ENCODE data around the gene CRIM1. TPM values are rescaled to one million over a fixed set of nuclear protein-coding genes. Genes with fewer than 3 reads are reported as not detected.

CRIM1 gene
- total and polyA plus RNA-seq, 4 donors, result 2.2 to 22.1 (median 9.6) TPM

DNA sequence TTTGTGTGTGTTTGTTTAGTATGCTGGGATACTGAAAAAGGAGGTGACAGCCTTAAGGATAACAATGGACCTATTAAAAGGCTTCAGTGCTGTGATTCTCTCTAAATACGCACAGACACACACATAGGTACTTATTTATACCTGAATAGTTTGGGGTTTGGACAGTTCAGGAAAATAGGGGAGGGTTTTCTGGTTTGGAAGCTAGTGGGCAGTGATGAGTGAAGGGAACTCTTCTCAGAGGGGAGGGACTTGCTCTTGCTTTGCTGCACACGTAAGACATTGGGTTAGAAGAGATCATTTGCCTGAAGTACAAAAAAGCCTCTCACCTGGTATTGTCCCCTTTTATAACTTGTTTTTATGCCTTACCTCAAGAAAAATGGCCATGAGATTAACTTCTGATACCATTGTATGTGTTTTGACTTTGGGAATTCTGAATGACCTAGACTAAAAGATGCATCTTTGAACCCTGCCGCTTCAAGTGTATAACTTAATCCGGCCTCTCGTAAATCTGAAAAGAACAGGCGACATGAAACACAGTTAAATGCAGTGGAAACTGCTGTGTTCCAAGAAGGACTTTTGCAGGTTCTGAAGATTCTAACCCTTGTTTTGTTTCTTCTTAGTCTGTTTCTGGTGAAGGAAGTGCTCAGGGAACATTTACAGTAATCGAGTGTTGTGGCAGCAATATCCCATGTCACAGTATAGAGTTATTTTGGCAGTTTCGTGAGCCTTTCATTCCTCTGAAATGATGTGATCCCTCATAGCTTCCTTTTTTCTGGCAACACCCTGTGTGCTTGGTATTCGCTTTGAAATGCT is 2.5 kb downstream of the CRIM1 start:
- peak overlapping the region in 1 of 2 donors; percentile 45 for H3K9ac ChIP-seq (ENCODE audit: low read depth in 1 of 2, low read length in 2 of 2)
- H3K27ac ChIP-seq (ENCODE audit: low read depth in 1 of 2, low read length in 2 of 2), result peak overlapping the region; percentile 62 to 64
- H3K27me3 ChIP-seq (ENCODE audit: control insufficient read depth in 4 of 4, insufficient read depth in 4 of 4, low read length in 3 of 4), result no peaks in the 10 kb centered on the region
- 38% methylated on average over 9 of the region's 9 CpGs for WGBS
- peaks cover 11 to 25% (median 17%) of the 10 kb centered on the region in 4 donors for H3K4me1 ChIP-seq (ENCODE audit: control insufficient read depth in 4 of 4, insufficient read depth in 4 of 4, low read length in 3 of 4)
- no peak for DNase-seq (ENCODE audit: low spot score)
- H3K36me3 ChIP-seq (ENCODE audit: control insufficient read depth in 4 of 4, insufficient read depth in 3 of 4, low read depth in 1 of 4, low read length in 3 of 4), result no peaks in the 10 kb centered on the region
- TF ChIP-seq RAD21 (IDR thresholded peaks at IDR 0.05) (peak; percentile 28 to 30), JUND (IDR thresholded peaks at IDR 0.05) (no peak)
- TF ChIP-seq, protein P1, sequence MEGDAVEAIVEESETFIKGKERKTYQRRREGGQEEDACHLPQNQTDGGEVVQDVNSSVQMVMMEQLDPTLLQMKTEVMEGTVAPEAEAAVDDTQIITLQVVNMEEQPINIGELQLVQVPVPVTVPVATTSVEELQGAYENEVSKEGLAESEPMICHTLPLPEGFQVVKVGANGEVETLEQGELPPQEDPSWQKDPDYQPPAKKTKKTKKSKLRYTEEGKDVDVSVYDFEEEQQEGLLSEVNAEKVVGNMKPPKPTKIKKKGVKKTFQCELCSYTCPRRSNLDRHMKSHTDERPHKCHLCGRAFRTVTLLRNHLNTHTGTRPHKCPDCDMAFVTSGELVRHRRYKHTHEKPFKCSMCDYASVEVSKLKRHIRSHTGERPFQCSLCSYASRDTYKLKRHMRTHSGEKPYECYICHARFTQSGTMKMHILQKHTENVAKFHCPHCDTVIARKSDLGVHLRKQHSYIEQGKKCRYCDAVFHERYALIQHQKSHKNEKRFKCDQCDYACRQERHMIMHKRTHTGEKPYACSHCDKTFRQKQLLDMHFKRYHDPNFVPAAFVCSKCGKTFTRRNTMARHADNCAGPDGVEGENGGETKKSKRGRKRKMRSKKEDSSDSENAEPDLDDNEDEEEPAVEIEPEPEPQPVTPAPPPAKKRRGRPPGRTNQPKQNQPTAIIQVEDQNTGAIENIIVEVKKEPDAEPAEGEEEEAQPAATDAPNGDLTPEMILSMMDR (IDR thresholded peaks at IDR 0.05; ENCODE audit: low read depth, low read length, missing input control), result peak; percentile 7
- H3K4me3 ChIP-seq (ENCODE audit: low read depth in 1 of 3, low read length in 3 of 3), result peak overlapping the region in 2 of 3 donors; percentile 53 to 85
- no peaks in the 10 kb centered on the region for H3K9me3 ChIP-seq (ENCODE audit: control insufficient read depth in 4 of 4, low read length in 3 of 4)

DNA sequence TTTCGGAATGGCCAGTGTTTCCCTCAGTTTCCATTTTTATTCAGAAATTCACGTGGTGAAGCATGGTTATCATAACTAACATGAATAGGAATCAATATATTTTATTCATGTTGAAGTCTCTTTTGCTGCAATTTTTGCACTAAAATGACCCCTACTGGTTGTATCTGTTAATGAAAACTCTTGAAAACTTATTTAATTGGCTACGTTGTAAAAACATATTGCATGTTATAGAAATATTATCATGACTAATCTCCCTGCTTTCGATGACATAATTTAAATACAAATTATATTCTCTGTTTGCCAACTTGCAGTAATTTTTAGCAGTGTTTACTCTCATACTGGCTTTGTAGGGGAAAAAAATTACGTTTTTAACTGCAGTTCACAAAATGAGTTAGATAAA is 3.5 kb downstream of the CRIM1 start:
- no peaks in the 10 kb centered on the region for H3K36me3 ChIP-seq (ENCODE audit: control insufficient read depth in 4 of 4, insufficient read depth in 3 of 4, low read depth in 1 of 4, low read length in 3 of 4)
- whole genome bisulfite sequencing, result 35% methylated on average over 5 of the region's 5 CpGs
- H3K9me3 ChIP-seq (ENCODE audit: control insufficient read depth in 4 of 4, low read length in 3 of 4), result no peaks in the 10 kb centered on the region
- H3K27me3 ChIP-seq (ENCODE audit: control insufficient read depth in 4 of 4, insufficient read depth in 4 of 4, low read length in 3 of 4), result no peaks in the 10 kb centered on the region
- H3K27ac ChIP-seq (ENCODE audit: low read depth in 1 of 2, low read length in 2 of 2), result no peak overlapping the region
- TF ChIP-seq RAD21 (IDR thresholded peaks at IDR 0.05) (peak; percentile 45 to 46), RXRA (IDR thresholded peaks at IDR 0.05) (no peak), GABPA (IDR thresholded peaks at IDR 0.05 in 1 of 2, conservative IDR thresholded peaks at IDR 0.05 in 1 of 2) (no peak)
- TF ChIP-seq, protein P1 (IDR thresholded peaks at IDR 0.05; ENCODE audit: low read depth, low read length, missing input control), result peak; percentile 26
- peak overlapping the region in 1 of 2 donors; percentile 38 for H3K9ac ChIP-seq (ENCODE audit: low read depth in 1 of 2, low read length in 2 of 2)
- no peak for DNase-seq (ENCODE audit: low spot score)
- H3K4me3 ChIP-seq (ENCODE audit: low read depth in 1 of 3, low read length in 3 of 3), result no peak overlapping the region
- H3K4me1 ChIP-seq (ENCODE audit: control insufficient read depth in 4 of 4, insufficient read depth in 4 of 4, low read length in 3 of 4), result peaks cover 11 to 25% (median 17%) of the 10 kb centered on the region in 4 donors

DNA sequence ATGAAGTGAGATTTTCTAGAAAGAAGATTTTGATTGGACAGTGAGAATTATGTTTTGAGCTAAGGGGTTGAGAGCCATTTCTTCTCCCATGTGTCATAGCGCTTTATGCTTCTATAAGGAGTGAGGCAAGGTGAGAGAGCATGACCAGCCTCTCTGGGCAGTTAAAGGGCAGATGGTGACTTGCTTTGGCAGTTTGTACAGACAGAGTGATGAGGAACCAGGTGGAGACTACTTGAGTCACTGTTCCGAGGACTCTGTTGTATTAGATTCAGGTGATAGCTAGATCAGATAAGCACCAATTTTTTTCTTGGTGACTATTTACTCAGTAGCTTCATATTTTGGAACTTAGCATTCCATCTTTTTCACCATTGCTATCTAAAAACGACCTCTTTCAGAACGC is 4.5 kb downstream of the CRIM1 start:
- Histone ChIP-seq H3K4me3 (ENCODE audit: low read depth in 1 of 3, low read length in 3 of 3) (no peak overlapping the region), H3K27ac (ENCODE audit: low read depth in 1 of 2, low read length in 2 of 2) (no peak overlapping the region), H3K4me1 (ENCODE audit: control insufficient read depth in 4 of 4, insufficient read depth in 4 of 4, low read length in 3 of 4) (peaks cover 11 to 21% (median 14%) of the 10 kb centered on the region in 4 donors), H3K9ac (ENCODE audit: low read depth in 1 of 2, low read length in 2 of 2) (no peak overlapping the region), H3K36me3 (ENCODE audit: control insufficient read depth in 4 of 4, insufficient read depth in 3 of 4, low read depth in 1 of 4, low read length in 3 of 4) (no peaks in the 10 kb centered on the region), H3K27me3 (ENCODE audit: control insufficient read depth in 4 of 4, insufficient read depth in 4 of 4, low read length in 3 of 4) (no peaks in the 10 kb centered on the region), H3K9me3 (ENCODE audit: control insufficient read depth in 4 of 4, low read length in 3 of 4) (no peaks in the 10 kb centered on the region)
- 74% methylated on average over 4 of the region's 4 CpGs for WGBS
- DNase-seq (ENCODE audit: low spot score), result no peak
- TF ChIP-seq, protein P1 (IDR thresholded peaks at IDR 0.05; ENCODE audit: low read depth, low read length, missing input control), result no peak
- TF ChIP-seq HNF4G (IDR thresholded peaks at IDR 0.05), result no peak
- TF ChIP-seq FOXA2 (IDR thresholded peaks at IDR 0.05), result no peak
- TF ChIP-seq NR2F2 (IDR thresholded peaks at IDR 0.05), result no peak
- no peak for TF ChIP-seq HNF4A (conservative IDR thresholded peaks at IDR 0.05)
